K562 (cell line): ENCODE results near the gene GREB1. TPM values are rescaled to one million over a fixed set of nuclear protein-coding genes. Genes with fewer than 3 reads are reported as not detected.

Experiments used
- DEAF1 ChIP-seq: fragments of 450-650 bp; formaldehyde crosslinking; IDR thresholded peaks from 2 replicates; pipeline ENCODE4 v1.4.0; 2020; ENCODE audit warnings: mild to moderate bottlenecking, moderate library complexity
- EGR1 ChIP-seq: fragments of 450-650 bp; conservative IDR thresholded peaks from 2 replicates; pipeline ENCODE4 v1.6.1; 2017; ENCODE audit warnings: mild to moderate bottlenecking
- EP300 ChIP-seq: IDR thresholded peaks from 2 replicates; pipeline ENCODE4 v1.6.1; 2012; ENCODE audit warnings: low read length, improper control_type of control experiment
- HMGXB4 ChIP-seq: sonication (generic); formaldehyde crosslinking; IDR thresholded peaks from 2 replicates; pipeline ENCODE4 v1.8.1; 2023; ENCODE audit warnings: mild to moderate bottlenecking, missing genetic modification reagents
- KLF6 ChIP-seq: fragments of 250-450 bp; sonication (Bioruptor Pico); IDR thresholded peaks from 2 replicates; pipeline ENCODE4 v1.4.0; 2020; ENCODE audit warnings: mild to moderate bottlenecking, moderate library complexity, borderline replicate concordance
- MAFF ChIP-seq: IDR thresholded peaks from 2 replicates; pipeline ENCODE4 v1.6.1; 2012; ENCODE audit warnings: low read length, improper control_type of control experiment
- MTA2 ChIP-seq: fragments of 450-650 bp; IDR thresholded peaks from 2 replicates; pipeline ENCODE4 v1.6.1; 2016; ENCODE audit warnings: low read depth
- NEUROD1 ChIP-seq: fragments of 150-350 bp; IDR thresholded peaks from 2 replicates; pipeline ENCODE4 v1.6.1; 2014; ENCODE audit warnings: borderline replicate concordance, low read length, low read depth; ENCODE audit not compliant: partially characterized antibody
- NFE2 ChIP-seq: IDR thresholded peaks from 2 replicates; pipeline ENCODE4 v1.6.1; 2014; ENCODE audit warnings: antibody characterized with exemption, low read depth
- NFIC ChIP-seq: fragments of 450-650 bp; IDR thresholded peaks from 2 replicates; pipeline ENCODE4 v1.6.1; 2017; ENCODE audit warnings: mild to moderate bottlenecking, inconsistent platforms
- NONO ChIP-seq, 2 experiments: fragments of 200-400 bp in 1 of 2; fragments of 450-650 bp in 1 of 2; formaldehyde crosslinking in 1 of 2; IDR thresholded peaks; 2 replicates each; pipeline ENCODE4 v1.6.1; 2017; ENCODE audit warnings: low read depth in 2 of 2, mild to moderate bottlenecking in 2 of 2, moderate library complexity in 2 of 2, low read length in 1 of 2
- TCFL5 ChIP-seq: fragments of 250-450 bp; sonication (Bioruptor Pico); conservative IDR thresholded peaks from 2 replicates; pipeline ENCODE4 v1.6.1; 2021; ENCODE audit warnings: mild to moderate bottlenecking, moderate library complexity, matching md5 sums
- U2AF1 ChIP-seq: fragments of 200-400 bp; formaldehyde crosslinking; optimal IDR thresholded peaks from 2 replicates; pipeline ENCODE3; 2017; ENCODE audit warnings: mild to moderate bottlenecking, low read depth, low read length, moderate library complexity
- YBX1 ChIP-seq: fragments of 450-650 bp; IDR thresholded peaks from 2 replicates; pipeline ENCODE4 v1.7.1; 2016; ENCODE audit warnings: mild to moderate bottlenecking
- ZNF316 ChIP-seq: fragments of 450-650 bp; IDR thresholded peaks from 2 replicates; pipeline ENCODE4 v1.6.1; 2016
- polyA plus RNA-seq, 8 experiments: library from polyadenylated mRNA; depleted of rRNA in 4 of 8; stranded (reverse) in 5 of 8; unstranded in 3 of 8; fragments of >200 nt; fragmentation: Nextera tagmentation in 2 of 8; fragmentation: Illumina TruSeq in 1 of 8; extraction: Ambion mirVana in 2 of 8; extraction: Trizol in 1 of 8; gene quantifications; 2 replicates each; pipeline versions ENCODE4 v1.2.1 to v1.2.3, GENCODE V29; 2011 to 2014; ENCODE audit warnings: inconsistent platforms in 1 of 8, missing spikeins in 1 of 8
- total RNA-seq, 7 experiments: library from RNA; depleted of rRNA in 6 of 7; stranded (reverse); fragments of >200 nt in 6 of 7; fragmentation: Illumina TruSeq in 2 of 7; extraction: Trizol in 2 of 7; gene quantifications; 2 replicates each; pipeline versions ENCODE4 v1.2.1 to v1.2.3, GENCODE V29; 2011 to 2021; ENCODE audit warnings: low replicate concordance in 1 of 7
- TF ChIP-seq, protein P1 (sequence below): fragments of 150-350 bp; conservative IDR thresholded peaks from 2 replicates; pipeline ENCODE4 v1.6.1; 2014; ENCODE audit warnings: low read length
- TF ChIP-seq, protein P2 (sequence below): fragments of 250-450 bp; sonication (Bioruptor Pico); IDR thresholded peaks from 2 replicates; pipeline ENCODE4 v1.8.0; 2022; ENCODE audit warnings: inconsistent platforms, mild to moderate bottlenecking, moderate library complexity, borderline replicate concordance
- TF ChIP-seq, protein P3 (sequence below): fragments of 450-650 bp; IDR thresholded peaks from 2 replicates; pipeline ENCODE4 v1.6.1; 2017; ENCODE audit warnings: mild to moderate bottlenecking, moderate library complexity

GREB1 gene
- total and polyA plus RNA-seq, 9 of the 15 experiments (the other 6 are each of a cell fraction or from before 2014, with no cell fraction given): 0.04 to 0.86 (median 0.10) TPM; not detected in 1

GRCh38 chr2:11578081-11578948 is 44.5 kb downstream of the GREB1 start (continued):
- no peak for TF ChIP-seq TCFL5 (CRISPR knock-in tag)
- TF ChIP-seq YBX1: no peak
- TF ChIP-seq NEUROD1: no peak
- TF ChIP-seq MTA2: no peak
- 0 out of 2 replicates have a peak, but pooled peaks have one; percentile 25 for TF ChIP-seq NFIC
- no peak for TF ChIP-seq NONO (IDR thresholded peaks at IDR 0.05; ENCODE audit: low read depth in 2 of 2, low read length in 1 of 2)
- TF ChIP-seq EP300: no peak
- no peak for TF ChIP-seq EGR1
- TF ChIP-seq KLF6 (CRISPR knock-in tag): no peak
- no peak for TF ChIP-seq HMGXB4
- TF ChIP-seq MAFF: peak; percentile 70
- peak; percentile 68; the same call in 1 of the 2 replicates for TF ChIP-seq NFE2
- TF ChIP-seq DEAF1: no peak
- peak; percentile 94 for TF ChIP-seq ZNF316
- TF ChIP-seq, protein P1, sequence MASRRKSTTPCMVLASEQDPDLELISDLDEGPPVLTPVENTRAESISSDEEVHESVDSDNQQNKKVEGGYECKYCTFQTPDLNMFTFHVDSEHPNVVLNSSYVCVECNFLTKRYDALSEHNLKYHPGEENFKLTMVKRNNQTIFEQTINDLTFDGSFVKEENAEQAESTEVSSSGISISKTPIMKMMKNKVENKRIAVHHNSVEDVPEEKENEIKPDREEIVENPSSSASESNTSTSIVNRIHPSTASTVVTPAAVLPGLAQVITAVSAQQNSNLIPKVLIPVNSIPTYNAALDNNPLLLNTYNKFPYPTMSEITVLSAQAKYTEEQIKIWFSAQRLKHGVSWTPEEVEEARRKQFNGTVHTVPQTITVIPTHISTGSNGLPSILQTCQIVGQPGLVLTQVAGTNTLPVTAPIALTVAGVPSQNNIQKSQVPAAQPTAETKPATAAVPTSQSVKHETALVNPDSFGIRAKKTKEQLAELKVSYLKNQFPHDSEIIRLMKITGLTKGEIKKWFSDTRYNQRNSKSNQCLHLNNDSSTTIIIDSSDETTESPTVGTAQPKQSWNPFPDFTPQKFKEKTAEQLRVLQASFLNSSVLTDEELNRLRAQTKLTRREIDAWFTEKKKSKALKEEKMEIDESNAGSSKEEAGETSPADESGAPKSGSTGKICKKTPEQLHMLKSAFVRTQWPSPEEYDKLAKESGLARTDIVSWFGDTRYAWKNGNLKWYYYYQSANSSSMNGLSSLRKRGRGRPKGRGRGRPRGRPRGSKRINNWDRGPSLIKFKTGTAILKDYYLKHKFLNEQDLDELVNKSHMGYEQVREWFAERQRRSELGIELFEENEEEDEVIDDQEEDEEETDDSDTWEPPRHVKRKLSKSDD: no peak
- TF ChIP-seq U2AF1: no peak
- TF ChIP-seq, protein P2, sequence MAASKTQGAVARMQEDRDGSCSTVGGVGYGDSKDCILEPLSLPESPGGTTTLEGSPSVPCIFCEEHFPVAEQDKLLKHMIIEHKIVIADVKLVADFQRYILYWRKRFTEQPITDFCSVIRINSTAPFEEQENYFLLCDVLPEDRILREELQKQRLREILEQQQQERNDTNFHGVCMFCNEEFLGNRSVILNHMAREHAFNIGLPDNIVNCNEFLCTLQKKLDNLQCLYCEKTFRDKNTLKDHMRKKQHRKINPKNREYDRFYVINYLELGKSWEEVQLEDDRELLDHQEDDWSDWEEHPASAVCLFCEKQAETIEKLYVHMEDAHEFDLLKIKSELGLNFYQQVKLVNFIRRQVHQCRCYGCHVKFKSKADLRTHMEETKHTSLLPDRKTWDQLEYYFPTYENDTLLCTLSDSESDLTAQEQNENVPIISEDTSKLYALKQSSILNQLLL: no peak
- TF ChIP-seq, protein P3, sequence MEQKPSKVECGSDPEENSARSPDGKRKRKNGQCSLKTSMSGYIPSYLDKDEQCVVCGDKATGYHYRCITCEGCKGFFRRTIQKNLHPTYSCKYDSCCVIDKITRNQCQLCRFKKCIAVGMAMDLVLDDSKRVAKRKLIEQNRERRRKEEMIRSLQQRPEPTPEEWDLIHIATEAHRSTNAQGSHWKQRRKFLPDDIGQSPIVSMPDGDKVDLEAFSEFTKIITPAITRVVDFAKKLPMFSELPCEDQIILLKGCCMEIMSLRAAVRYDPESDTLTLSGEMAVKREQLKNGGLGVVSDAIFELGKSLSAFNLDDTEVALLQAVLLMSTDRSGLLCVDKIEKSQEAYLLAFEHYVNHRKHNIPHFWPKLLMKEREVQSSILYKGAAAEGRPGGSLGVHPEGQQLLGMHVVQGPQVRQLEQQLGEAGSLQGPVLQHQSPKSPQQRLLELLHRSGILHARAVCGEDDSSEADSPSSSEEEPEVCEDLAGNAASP: no peak
